GM21723 (cell line): ENCODE measurements around the gene CUL4A.

ENCODE experiments used
- ATAC-seq: cut with Tn5 transposase; IDR thresholded peaks from one replicate; pipeline ENCODE4 v1.9.1; 2021; ENCODE audit warnings: mild to moderate bottlenecking, moderate library complexity; ENCODE audit not compliant: unreplicated experiment

The CUL4A gene

GRCh38 chr13:113207890-113208420, 1.5 kb upstream of the CUL4A start:
- peak; percentile 20 for ATAC-seq

GRCh38 chr13:113208421-113209335, 735 bp upstream of the CUL4A start, which contains the start of gene PCID2:
TSS of gene PCID2 (minus strand) at chr13:113208669. CDS start at chr13:113208634, 35 bp downstream.
- ATAC-seq = peak; percentile 78

GRCh38 chr13:113209759-113210421, 477 bp downstream of the CUL4A start:
- peak; percentile 39 for ATAC-seq

- ATAC-seq = no peak
These were observed 1.4 kb downstream of the CUL4A start for GRCh38 chr13:113210833-113211232.

- no peak for ATAC-seq
These were observed 2.4 kb downstream of the CUL4A start for GRCh38 chr13:113211774-113212173.

- no peak for ATAC-seq
These were observed 7.0 kb downstream of the CUL4A start for GRCh38 chr13:113216254-113217048.

GRCh38 chr13:113218586-113218985, 9.2 kb downstream of the CUL4A start:
- no peak for ATAC-seq

GRCh38 chr13:113219256-113219940, 10.0 kb downstream of the CUL4A start:
- ATAC-seq = no peak

GRCh38 chr13:113220141-113220598, 10.8 kb downstream of the CUL4A start:
- no peak for ATAC-seq

GRCh38 chr13:113220877-113221276, 11.5 kb downstream of the CUL4A start:
- ATAC-seq = no peak

- ATAC-seq = no peak
These were observed 13.7 kb downstream of the CUL4A start for GRCh38 chr13:113223070-113223469.

GRCh38 chr13:113224486-113224885, 15.1 kb downstream of the CUL4A start:
- ATAC-seq = no peak

GRCh38 chr13:113225515-113225914, 16.1 kb downstream of the CUL4A start:
- ATAC-seq = no peak

- ATAC-seq = no peak
These were observed 17.5 kb downstream of the CUL4A start for GRCh38 chr13:113226873-113227450.

- ATAC-seq = no peak
These were observed 19.7 kb downstream of the CUL4A start for GRCh38 chr13:113229161-113229560.

- ATAC-seq = no peak
These were observed 20.4 kb downstream of the CUL4A start for GRCh38 chr13:113229791-113230190.

- ATAC-seq = no peak
These were observed 22.1 kb downstream of the CUL4A start for GRCh38 chr13:113231306-113232207.

GRCh38 chr13:113232208-113233003, 23.0 kb downstream of the CUL4A start:
- no peak for ATAC-seq
